SIG-M5 treated with dmso at 0.1 percent for 504 hours (cell line): ENCODE data around the gene ALDH2.
"Not testable (repeated sequence)": the region's sequence is repeated elsewhere in the genome, so short reads cannot be mapped to it uniquely, and the experiment has no call there.

ENCODE experiments used
- DNase-seq: peaks from one replicate; lab custom pipeline; 2025; ENCODE audit not compliant: unreplicated experiment; lab: John Stamatoyannopoulos, UW

ALDH2 gene

DNA sequence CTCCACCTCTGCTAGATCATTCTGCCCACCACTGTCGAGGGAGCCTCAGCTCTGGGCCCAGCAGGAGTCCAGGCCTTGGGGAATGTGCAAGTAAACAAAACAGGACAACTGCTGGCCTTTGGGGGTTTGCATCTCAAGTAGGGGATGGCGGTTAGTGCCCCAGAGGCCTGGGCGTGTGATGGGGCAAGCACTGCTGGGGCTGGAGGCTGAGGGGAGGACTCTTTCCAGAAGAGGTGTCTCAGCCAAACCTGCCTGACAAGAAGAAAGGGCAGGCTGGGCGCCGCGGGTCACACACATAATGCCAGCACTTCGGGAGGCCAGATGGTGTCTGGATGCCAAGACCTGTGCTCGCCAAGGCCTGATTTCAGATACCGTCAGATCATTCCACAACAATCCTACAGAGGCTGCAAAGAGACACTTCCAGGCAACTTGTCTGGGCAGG, 8.6 kb upstream of the ALDH2 start:
- peak; percentile 51 for DNase-seq

DNA sequence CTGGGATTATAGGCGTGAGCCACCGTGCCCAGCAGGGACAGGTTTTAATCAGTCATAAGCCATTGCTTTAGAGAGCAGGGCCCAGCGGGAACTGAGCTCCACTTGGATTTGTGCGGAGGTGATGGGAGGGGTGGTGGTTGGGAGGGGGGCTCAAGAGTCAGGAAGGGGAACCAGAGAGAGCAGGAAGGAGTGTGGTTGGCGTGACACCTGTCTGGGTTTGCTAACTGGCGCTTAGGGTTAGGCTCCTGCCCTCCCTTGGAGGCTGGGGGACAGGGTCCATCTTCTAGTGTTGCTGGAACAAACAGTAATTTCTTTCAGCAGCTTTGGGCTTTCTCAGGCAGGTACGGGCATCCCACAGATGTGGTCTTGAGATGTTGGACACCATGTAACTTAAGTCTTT, 7.5 kb upstream of the ALDH2 start:
- DNase-seq, result no peak

DNA sequence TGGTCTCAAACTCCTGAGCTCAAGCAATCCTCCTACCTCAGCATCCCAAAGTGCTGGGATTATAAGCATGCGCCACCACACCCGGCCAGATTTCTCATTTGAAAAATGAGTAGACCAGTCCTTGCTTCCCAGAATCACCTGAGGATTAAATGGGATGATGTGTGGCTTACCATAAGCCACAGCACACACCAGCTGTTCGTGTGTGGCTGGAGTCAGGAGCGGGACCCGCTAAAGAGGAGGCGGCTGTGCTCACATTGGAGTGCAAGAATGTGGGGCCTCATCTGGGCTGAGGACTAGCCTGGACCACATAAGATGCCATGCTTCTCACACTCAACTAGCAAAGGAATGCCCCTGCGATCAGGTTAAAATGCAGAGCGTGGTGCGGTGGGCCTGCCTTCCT, 6.7 kb upstream of the ALDH2 start:
- no peak for DNase-seq

DNA sequence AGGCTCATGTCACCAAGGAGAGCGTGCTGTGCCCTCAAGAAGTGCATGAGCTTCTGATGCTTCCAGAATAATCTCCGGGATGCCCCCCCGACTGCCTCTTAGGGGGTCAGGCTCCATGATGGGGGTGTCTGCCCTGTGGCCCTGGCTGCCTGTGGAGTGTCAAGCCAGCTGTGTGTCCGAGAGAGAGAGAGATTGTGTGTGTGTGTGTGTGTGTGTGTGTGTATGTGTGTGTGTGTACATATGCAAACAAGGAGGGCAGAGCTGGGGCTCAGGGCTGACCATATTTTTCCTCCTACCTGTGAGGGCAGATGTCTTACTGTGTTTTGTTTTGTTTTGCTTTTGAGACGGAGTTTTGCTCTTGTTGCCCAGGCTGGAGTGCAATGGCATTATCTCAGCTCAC, 5.6 kb upstream of the ALDH2 start:
- DNase-seq, result no peak

DNA sequence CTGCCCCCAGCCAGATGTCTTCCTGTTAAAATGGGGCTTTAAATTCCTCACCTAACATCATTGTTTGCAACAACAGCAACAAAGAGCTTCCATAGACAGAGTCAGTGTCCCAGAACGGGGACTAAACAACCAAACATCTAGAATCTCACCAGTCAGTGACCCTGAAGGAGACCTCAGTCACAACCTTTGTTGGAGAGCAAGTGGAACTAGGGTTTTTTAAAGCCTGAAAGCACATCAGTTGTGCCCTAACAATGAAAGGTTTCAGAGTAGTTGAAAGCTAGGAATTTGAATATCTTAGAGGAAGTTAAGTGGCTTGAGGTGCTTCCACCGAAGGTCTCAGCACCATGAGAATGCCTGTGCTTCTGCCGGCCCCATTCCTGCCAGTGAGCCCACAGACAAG, 5.0 kb upstream of the ALDH2 start:
- no peak for DNase-seq

DNA sequence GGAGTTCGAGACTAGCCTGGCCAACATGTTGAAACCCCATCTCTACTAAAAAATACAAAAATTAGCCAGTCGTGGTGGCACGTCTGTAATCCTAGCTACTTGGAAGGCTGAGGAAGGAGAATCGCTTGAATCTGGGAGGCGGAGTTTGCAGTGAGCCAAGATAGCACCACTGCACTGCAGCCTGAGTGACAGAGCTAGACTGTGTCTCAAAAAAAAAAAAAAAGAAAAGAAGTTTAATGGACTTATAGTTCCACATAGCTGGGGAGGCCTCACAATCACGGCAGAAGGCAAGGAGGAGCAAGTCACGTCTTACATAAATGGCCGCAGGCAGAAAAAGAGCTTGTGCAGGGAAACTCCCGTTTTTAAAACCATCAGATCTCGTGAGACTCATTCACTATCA, 3.2 kb upstream of the ALDH2 start:
- not testable (repeated sequence) for DNase-seq

DNA sequence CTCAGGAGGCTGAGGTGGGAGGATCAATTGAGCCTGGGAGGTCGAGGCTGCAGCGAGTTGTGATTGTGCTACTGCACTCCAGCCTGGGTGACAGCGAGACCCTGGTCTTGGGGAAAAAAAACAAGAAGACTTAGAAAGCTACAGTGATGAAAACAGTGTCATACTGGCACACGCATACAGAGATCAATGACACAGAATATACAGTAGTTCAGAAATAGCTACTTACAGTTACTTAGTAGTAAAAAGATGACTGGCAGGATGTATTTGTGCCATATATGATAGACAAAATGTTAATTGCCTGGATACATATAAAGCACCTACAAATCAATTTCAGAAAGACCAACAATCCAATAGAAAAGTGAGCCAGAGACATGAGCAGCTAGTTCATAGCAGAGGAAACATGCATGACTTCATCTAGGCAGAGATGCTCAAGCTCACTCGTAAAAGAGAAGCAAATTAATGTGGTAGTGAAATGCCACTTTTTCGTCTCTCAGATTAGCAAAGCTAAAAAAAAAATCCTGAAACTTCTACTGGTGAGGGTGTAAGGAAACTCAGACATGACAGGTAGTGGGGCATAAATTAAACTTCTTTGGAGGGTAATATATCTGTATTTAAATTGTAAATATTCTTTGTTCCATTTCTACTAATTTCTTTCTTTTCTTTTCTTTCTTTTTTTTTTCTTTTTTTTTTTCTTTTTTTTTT, 2.5 kb upstream of the ALDH2 start:
- no peak for DNase-seq

DNA sequence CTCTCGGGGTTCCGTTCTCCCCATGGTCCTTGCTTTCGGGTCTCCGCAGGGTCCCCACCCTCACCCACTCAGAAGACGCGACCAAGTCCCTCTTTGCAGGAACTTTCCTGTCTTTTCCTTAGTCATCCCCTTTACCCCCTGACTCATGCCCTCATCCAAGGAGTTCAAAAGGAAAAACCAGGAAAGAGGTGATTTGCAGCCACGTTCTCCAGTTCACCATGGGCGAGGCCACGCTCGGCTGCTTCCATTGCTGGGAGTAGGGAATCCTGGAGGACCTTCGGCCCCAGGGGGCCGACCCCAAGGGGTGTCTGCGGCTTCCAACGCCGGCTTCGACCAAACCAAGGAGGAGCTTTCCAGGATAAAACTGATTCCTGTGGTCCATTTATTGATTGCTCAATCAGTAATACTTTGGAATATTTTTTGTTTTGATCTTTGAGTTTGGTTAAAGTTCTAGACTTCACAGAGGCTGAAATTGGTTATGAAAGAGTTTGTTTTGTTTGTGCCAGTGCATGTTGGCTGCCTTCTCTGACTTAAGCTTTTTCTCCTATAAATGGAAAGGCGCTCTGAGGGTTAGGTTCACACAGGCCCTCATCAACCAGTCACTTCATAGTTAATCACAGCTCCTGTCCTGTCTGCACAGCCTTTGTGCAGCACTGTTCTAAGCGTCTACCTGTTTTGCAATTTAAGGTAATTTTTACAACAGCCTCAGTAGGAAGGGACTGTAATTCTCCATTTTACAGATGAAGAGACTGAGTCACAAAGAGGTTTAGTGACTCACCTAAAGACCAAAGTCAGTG, 827 bp downstream of the ALDH2 start:
- DNase-seq, result no peak

DNA sequence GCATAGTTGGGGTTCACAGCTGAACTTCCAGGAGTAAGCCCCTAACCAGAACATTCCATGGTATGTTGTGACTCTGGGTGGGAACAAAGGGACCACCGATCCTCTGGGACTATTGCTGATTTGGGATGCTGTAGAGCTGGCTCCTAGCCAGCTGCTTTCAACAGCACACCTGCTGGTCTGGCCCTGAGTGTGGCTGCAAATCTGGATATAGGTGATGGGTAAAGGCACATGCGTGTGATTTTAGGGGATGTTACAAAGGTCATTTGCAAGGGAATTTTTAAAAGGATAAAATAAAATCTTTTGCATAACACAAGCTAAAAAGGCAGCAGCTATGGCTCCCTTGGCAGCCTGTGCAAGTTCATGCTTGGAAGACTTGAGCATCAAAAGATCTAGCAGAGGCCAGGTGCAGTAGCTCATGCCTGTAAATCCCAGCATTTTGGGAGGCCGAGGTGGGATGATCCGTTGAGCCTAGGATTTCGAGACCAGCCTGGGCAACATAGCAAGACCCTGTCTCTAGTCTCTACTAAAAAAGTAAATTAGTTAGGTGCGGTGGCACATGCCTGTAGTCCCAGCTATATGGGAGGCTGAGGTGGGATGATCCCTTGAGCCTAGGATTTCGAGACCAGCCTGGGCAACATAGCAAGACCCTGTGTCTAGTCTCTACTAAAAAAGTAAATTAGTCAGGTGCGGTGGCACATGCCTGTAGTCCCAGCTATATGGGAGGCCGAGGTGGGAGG, 1.6 kb downstream of the ALDH2 start:
- no peak for DNase-seq

DNA sequence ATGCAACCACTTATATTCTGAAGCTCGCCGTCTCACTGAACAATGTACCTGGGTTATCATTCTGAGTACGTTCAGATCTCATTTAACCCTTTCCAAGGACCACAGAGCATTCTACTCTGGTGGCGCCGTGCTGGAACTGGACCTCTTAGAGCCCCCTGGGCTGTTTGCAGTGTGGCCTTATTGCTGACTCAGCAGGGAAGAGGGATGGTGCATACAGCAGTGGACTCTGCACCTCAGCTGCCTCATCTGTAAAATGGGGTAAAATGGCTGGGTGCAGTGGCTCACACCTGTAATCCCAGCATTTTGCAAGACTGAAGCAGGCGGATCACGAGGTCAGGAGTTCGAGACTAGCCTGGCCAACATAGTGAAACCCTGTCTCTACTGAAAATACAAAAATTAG, 2.9 kb downstream of the ALDH2 start:
- DNase-seq, result no peak

DNA sequence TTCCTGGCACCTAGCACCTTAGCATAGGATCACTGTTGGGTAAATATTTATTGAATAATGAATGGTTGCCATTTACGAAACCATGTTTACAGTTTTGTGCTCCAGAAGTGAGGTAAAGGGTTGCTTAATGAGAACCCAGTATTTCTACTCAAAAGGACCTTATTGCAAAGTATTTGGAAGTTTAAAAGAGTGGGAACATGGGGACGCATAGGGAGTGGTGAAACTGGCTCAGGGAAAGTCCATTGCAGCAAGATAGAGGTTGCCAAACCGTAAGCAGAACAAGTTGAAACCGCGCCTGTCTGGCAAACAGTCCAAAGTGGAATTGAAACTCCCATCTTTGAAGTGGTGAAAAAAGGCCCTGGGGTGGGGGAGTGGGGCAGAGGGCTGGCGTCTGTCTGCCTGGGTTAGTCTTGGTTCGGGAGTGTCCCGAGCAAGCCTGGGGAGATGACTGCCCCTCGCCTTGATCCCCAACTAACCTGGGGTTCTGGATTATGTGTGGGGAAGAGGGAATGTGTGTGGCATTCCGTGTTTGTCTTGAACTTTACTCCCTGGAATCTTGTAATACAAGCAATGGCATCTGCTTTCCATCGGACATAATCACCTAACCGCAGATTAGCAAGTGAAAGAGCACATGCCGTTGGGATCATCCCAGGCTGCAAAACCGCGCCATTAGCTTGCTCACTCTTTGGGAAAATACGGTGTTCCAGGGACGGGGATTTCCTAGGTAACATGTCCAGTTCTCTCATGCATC, 7.2 kb downstream of the ALDH2 start:
- DNase-seq, result peak; percentile 85

DNA sequence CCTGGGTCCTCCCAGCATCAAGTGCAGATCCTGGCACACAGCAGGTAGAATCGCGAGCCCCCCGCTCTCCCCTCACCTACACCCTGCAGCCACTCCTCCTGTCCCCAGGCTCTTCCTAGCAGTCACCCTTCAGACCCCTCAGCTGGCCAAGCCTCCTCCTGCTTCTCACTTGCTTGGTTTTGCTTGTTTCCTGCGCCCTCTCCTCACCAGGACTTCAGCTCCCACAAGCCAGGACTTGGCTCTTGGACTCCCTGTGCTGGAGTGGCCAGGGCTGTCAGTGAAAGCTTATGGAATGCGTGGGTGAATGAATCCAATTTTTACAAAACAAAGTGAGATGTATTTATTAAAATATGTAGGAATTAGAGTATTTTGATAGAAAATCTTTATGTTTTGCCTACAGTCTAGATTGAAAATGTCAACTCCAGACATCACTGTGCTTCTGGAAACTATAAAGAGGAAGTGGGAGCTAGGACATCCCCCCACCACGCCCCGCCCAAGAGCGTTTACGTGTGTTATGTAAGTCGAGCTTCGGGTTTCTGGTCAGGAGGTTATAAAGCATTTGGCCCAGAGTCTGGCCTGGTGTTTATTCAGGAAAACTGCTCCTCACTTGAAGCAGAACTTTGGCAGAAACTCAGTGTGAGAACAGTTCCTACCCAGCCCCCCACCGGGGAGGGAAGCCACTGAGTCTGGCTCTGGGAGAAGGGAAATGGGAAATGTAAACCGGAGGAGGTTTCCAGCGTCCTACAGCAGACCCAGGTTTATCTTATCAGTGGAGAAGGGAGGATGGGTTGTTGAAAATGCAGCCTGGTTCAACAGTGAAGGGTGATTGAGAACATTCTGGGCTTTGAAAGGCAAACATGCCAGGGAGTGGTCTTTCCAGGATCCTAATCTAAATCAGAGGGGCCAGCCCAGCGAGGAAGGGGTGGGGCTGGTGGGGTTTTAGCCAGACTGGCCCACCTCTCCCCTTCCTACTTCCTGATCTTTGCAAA, 8.8 kb downstream of the ALDH2 start:
- peak; percentile 95 for DNase-seq

DNA sequence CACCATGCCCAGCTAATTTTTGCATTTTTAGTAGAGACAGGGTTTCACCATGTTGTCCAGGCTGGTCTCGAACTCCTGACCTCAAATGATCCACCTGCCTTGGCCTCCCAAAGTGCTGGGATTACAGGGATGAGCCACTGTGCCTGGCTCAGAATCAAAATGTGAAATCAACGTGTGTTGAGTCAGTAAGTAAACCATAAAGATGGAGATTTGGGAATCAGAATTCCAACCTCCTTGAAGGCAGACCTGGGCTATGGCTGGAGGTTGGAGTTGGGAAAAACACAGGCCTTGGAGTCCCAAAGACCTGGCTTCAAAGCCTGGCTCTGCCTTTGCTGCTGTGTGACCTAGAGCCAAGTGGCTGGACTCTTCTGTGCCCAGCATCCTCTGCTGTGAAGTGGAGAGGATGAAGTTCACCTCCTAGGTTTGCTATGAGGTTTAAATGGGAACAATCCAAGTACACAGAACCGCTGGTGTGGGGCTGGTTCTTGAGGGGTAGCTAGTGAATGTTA, 10.2 kb downstream of the ALDH2 start:
- no peak for DNase-seq

DNA sequence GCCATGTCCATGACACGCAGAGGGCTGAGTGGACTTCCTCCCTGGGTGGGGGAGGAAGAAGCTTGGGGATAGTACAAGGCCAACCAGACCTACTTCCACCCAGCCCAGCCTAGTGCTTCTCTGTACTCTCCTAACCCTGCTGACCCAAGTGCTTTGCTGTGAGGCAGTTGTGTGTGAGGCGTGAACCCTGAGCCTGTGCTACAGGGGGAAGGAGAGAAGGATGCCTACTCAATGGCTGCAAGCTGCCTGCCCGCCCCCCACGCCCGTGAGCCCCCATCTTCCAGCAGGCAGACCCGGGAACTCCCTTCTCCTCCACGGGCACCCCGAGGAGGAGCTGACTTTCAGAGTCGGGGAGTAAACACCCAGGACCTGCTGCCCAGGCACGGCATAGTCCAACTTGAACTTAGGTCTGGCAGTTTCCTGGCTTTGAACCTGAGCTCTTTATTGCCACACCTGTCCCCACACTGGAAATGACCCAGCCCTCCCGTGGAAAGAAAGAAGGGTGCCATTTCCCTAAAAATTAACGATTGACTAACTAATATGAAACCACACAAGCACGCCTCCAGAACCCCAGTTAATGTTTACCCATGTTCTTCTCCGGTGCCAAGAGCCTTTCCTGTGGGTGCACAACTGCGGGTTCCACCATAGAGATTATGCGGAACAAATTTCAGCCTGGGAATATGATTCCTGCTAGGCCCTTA, 10.8 kb downstream of the ALDH2 start:
- DNase-seq, result no peak

DNA sequence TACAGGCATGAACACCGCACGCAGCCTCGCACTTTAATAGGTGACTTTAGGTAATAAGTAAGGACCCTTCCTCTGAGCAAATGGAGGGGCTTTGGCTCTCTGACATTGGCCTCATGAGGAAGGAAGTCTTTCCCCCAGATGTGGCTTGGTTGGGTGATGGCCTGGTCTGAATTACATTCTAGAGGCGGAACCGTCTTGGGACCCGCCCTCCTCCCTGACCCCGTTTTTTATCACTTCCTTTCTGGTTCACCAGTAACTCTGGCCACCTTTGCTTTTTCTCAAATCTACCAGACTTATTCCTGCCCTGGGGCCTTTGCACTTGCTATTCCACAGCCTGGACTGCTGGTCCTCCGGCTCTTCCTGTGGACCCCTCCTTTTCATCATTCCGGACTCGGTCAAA, 13.4 kb downstream of the ALDH2 start:
- no peak for DNase-seq

DNA sequence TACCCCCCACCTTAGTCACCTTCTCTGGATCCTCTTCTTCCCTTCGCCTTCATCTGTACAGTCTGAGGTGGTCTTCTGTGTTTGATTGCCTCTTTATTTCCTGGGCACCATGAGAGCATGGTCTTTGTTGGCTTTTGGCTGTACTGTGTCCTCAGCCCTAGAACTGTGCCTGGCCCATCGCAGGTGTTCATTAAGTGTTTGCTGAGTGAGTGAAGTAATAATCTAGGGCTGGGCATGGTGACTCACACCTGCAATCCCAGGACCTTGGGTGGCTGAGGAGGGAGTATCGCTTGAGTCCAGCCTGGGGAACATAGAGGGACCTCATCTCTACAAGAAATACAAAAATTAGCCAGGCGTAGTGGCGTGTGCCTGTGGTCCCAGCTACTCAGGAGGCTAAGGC, 13.9 kb downstream of the ALDH2 start:
- DNase-seq, result no peak

DNA sequence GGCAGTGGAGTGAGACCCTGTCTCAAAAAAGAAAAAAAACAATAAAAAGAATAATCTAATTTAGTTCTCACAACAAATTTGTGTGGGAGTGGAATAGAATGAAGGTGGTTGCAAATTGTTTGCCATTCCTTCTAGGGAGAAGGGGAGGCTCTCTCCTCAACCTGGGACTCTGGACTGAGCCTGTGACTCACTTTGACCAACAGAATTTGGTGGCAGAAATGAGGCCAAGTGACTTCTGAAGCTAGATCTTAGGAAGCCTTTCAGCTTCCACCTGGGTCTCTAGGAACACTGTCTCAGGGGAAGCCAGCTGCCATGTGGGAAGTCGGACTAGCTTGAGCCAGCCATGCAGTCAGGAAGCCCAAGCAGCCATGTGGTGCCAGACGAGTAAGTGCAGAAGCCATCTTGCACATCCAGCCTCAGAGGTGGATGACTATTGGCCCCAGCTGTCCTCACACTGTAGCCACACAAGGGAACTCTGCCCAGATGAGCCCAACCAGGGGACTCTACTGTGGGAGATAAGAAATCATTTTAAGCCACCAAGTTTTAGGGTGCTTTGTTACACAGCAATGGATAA, 14.4 kb downstream of the ALDH2 start:
- no peak for DNase-seq

DNA sequence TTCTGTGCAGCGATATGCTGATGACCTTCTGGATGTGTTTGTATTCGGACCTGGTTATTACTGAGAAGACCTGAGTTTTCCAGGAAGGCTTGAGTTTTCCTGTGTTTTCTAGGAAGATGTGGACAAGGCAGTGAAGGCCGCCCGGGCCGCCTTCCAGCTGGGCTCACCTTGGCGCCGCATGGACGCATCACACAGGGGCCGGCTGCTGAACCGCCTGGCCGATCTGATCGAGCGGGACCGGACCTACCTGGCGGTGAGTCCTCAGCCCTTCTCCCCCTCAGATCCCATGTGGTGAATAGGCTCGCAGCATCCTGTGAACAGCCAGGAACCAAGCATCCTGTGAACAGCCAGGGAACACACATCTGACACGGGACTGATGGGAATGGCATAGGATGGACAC, 16.3 kb downstream of the ALDH2 start:
- DNase-seq, result no peak

DNA sequence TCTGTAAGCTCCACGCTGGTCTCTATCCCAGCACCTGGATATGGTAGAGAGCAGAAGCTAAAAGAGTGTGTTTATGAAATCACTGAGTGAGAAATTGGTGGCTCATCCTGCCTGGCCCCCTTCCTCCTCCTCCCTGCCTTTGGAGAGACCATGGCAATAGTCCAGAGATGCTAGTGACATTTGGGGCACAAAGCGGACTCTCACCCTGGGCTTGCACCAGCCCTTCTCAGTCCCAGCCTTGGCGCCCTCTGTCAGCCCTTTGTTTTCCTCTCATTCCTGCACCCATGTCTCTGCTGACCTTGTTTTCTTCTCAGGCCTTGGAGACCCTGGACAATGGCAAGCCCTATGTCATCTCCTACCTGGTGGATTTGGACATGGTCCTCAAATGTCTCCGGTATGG, 18.2 kb downstream of the ALDH2 start:
- no peak for DNase-seq
